ENCODE data around the gene ACSL3. TPM values are rescaled to one million over a fixed set of nuclear protein-coding genes. Genes with fewer than 3 reads are reported as not detected.

Gene ACSL3
- total and polyA plus RNA-seq, 12 donors, result 11.0 to 130 (median 70.6) TPM

DNA sequence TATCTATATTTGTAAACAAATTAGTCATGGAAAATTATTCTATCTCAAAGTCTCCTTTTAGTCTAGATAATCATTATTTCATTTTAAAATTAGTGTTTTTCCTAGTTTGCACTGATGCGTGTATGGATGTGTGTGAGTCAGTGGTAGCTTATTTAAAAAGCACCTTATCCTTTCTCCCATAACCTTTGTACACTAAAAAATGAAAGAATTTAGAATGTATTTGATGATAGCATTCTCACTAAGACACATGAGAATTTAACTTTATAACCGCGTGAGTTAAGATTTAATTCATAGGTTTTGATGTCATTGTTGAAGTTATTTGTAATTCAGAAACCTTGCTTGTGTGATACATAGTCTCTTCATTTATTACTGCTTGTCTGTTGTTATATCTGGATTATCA, 81.7 kb downstream of the ACSL3 start:
- TF ChIP-seq POLR2A (IDR thresholded peaks at IDR 0.05), result no peak
- TF ChIP-seq, protein P1, sequence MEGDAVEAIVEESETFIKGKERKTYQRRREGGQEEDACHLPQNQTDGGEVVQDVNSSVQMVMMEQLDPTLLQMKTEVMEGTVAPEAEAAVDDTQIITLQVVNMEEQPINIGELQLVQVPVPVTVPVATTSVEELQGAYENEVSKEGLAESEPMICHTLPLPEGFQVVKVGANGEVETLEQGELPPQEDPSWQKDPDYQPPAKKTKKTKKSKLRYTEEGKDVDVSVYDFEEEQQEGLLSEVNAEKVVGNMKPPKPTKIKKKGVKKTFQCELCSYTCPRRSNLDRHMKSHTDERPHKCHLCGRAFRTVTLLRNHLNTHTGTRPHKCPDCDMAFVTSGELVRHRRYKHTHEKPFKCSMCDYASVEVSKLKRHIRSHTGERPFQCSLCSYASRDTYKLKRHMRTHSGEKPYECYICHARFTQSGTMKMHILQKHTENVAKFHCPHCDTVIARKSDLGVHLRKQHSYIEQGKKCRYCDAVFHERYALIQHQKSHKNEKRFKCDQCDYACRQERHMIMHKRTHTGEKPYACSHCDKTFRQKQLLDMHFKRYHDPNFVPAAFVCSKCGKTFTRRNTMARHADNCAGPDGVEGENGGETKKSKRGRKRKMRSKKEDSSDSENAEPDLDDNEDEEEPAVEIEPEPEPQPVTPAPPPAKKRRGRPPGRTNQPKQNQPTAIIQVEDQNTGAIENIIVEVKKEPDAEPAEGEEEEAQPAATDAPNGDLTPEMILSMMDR (IDR thresholded peaks at IDR 0.05), result no peak
- Histone ChIP-seq H3K36me3 (replicated peaks in 1 of 2) (peaks cover 0 to 6% of the 10 kb centered on the region in 2 donors), H3K4me1 (replicated peaks in 1 of 2) (no peaks in the 10 kb centered on the region), H3K9me3 (replicated peaks in 1 of 3) (peaks cover 0 to 9% (median 4%) of the 10 kb centered on the region in 3 donors), H3K27ac (no peak overlapping the region), H3K27me3 (no peaks in the 10 kb centered on the region), H3K4me3 (no peak overlapping the region)
- DNase-seq, result no peak
- intact Hi-C loops (cut with DNase I), result no loop called here
- whole genome bisulfite sequencing, 4 donors, result 92 to 97% (median 94%) methylated on average over 3 of the region's 3 CpGs

- Histone ChIP-seq H3K4me1 (replicated peaks in 1 of 2) (no peaks in the 10 kb centered on the region), H3K27ac (no peak overlapping the region), H3K27me3 (no peaks in the 10 kb centered on the region), H3K9me3 (replicated peaks in 1 of 3) (peaks cover 0 to 9% (median 4%) of the 10 kb centered on the region in 3 donors), H3K4me3 (no peak overlapping the region), H3K36me3 (replicated peaks in 1 of 2) (peaks cover 0 to 6% of the 10 kb centered on the region in 2 donors)
- TF ChIP-seq, protein P1 (IDR thresholded peaks at IDR 0.05), result no peak
- TF ChIP-seq POLR2A (IDR thresholded peaks at IDR 0.05), result no peak
- no peak for DNase-seq
- WGBS, 4 donors, result 90 to 95% (median 93%) methylated on average over 1 of the region's 1 CpG
- intact Hi-C loops (cut with DNase I), result no loop called here
These were observed 82.1 kb downstream of the ACSL3 start for GRCh38 chr2:222942977-222943376.

DNA sequence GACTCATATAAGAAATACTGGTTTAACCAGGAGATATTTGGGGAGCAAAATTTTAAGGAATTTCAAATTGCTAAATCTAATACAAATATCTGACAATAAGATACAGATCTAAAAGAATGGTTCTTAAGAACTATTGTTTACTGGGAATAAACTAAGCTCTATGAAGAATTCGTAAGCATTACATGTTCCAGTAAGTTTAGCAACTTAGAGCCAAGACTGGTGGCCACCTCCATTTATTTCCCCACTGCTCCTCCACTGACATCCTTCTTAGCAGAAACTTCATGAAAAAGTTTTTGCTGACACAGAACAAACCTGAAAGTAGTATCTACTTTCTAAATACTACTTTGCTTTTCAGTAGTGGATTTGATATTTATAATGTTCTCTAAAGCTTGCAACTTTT, 83.0 kb downstream of the ACSL3 start:
- no peak overlapping the region for H3K27ac ChIP-seq
- peaks cover 0 to under 1% (median 0%) of the 10 kb centered on the region in 3 donors for H3K9me3 ChIP-seq (replicated peaks in 1 of 3)
- TF ChIP-seq POLR2A (IDR thresholded peaks at IDR 0.05), result no peak
- TF ChIP-seq, protein P1 (IDR thresholded peaks at IDR 0.05), result no peak
- H3K36me3 ChIP-seq (replicated peaks in 1 of 2), result peaks cover 0 to 6% of the 10 kb centered on the region in 2 donors
- WGBS, 4 donors, result 61 to 74% (median 71%) methylated on average over 1 of the region's 1 CpG
- DNase-seq, result no peak
- intact Hi-C loops (cut with DNase I), result no loop called here
- H3K27me3 ChIP-seq, result no peaks in the 10 kb centered on the region
- no peaks in the 10 kb centered on the region for H3K4me1 ChIP-seq (replicated peaks in 1 of 2)
- no peak overlapping the region for H3K4me3 ChIP-seq

GRCh38 chr2:222944552-222944951, 83.7 kb downstream of the ACSL3 start:
- no peak overlapping the region for H3K27ac ChIP-seq
- no peak for TF ChIP-seq POLR2A (IDR thresholded peaks at IDR 0.05)
- TF ChIP-seq, protein P1 (IDR thresholded peaks at IDR 0.05), result no peak
- no peak for DNase-seq
- no peaks in the 10 kb centered on the region for H3K4me1 ChIP-seq (replicated peaks in 1 of 2)
- no peak overlapping the region for H3K4me3 ChIP-seq
- WGBS, 4 donors, result 79 to 91% (median 86%) methylated on average over 1 of the region's 1 CpG
- H3K27me3 ChIP-seq, result no peaks in the 10 kb centered on the region
- peaks cover 0 to 6% of the 10 kb centered on the region in 2 donors for H3K36me3 ChIP-seq (replicated peaks in 1 of 2)
- intact Hi-C loops (cut with DNase I), result no loop called here
- no peaks in the 10 kb centered on the region for H3K9me3 ChIP-seq (replicated peaks in 1 of 3)
